CD4-positive, alpha-beta T cell treated with Interleukin-15 for 1 hour (primary cell): ENCODE measurements around the gene SKIL.

Experiments
- DNase-seq: peaks from one replicate; pipeline ENCODE4 v3.0.0-alpha.2; 2020

Gene SKIL

GRCh38 chr3:170352936-170353335, 4.6 kb upstream of the SKIL start:
- peak; percentile 41 for DNase-seq

- DNase-seq, result no peak
These were observed 4.0 kb upstream of the SKIL start for GRCh38 chr3:170353485-170353884.

GRCh38 chr3:170354760-170355159, 2.8 kb upstream of the SKIL start:
- no peak for DNase-seq

GRCh38 chr3:170355738-170356595, 1.5 kb upstream of the SKIL start:
- DNase-seq, result peak; percentile 67

- peak; percentile 81 for DNase-seq
These were observed 829 bp upstream of the SKIL start for GRCh38 chr3:170356596-170357175.

- DNase-seq, result peak; percentile 85
These were observed 811 bp downstream of the SKIL start for GRCh38 chr3:170358042-170359010.

GRCh38 chr3:170359178-170359704, 1.7 kb downstream of the SKIL start:
- DNase-seq, result no peak

- DNase-seq, result no peak
These were observed 3.0 kb downstream of the SKIL start for GRCh38 chr3:170360466-170360865.

- DNase-seq, result no peak
These were observed 3.4 kb downstream of the SKIL start for GRCh38 chr3:170360916-170361315.

GRCh38 chr3:170361711-170362110, 4.2 kb downstream of the SKIL start:
- no peak for DNase-seq

GRCh38 chr3:170363471-170363994, 6.0 kb downstream of the SKIL start:
- DNase-seq, result no peak

GRCh38 chr3:170364965-170365364, 7.5 kb downstream of the SKIL start:
- DNase-seq, result no peak

- no peak for DNase-seq
These were observed 10.3 kb downstream of the SKIL start for GRCh38 chr3:170367797-170368196.

GRCh38 chr3:170368921-170369320, 11.4 kb downstream of the SKIL start:
- DNase-seq, result no peak

GRCh38 chr3:170372190-170372879, 14.8 kb downstream of the SKIL start:
- DNase-seq, result no peak

GRCh38 chr3:170383567-170383966, 26.1 kb downstream of the SKIL start:
- DNase-seq, result no peak

GRCh38 chr3:170386468-170386867, 29.0 kb downstream of the SKIL start:
- DNase-seq, result no peak

- DNase-seq, result no peak
These were observed 30.4 kb downstream of the SKIL start for GRCh38 chr3:170387950-170388349.

- no peak for DNase-seq
These were observed 33.6 kb downstream of the SKIL start for GRCh38 chr3:170391108-170391507.

GRCh38 chr3:170397685-170398084, 40.2 kb downstream of the SKIL start:
- no peak for DNase-seq

- no peak for DNase-seq
These were observed 47.6 kb downstream of the SKIL start for GRCh38 chr3:170405101-170405500.

- no peak for DNase-seq
These were observed 53.0 kb downstream of the SKIL start for GRCh38 chr3:170410428-170411029.
